ENCODE data around the gene BTRC. TPM values are rescaled to one million over a fixed set of nuclear protein-coding genes. Genes with fewer than 3 reads are reported as not detected.

Gene BTRC
- total and polyA plus RNA-seq, 7 donors: 6.1 to 19.3 (median 16.4) TPM

DNA sequence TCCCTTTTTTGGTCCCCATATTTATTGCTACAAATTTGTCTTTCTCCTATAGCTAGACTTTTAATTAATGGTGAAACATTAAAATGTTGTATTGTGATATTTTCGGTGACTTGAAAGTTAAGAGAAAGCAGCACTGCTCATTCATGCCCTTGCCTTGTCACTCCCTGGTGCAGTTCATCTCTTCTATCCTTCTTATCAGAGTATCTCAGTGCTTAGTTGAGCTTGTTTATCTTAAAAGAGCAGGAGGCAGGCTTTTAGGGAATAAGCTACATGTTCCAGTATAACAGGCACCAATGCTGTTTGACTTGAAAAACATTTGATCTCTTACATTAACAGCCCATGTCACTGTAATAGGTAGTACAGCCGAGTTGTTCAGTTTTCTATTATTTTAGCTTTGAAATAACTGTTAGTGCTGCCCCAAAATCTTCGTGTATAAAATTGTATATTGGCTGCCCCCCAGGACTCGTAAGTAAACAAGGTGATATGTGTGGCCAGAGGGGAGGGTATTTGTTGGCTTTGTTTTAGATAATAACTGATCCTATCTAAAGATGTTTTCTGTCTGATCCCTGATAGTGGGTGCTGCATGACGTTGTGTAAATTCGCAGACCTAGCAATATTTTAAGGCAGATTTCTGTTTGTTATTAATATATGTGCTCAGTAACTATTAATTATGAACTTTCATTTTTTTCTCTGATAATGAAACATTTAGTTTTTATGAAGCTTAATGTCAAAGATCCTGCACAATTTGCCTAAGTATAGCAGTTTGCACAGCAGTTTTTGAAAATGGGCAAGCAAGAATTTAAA, 96.5 kb downstream of the BTRC start:
- intact Hi-C loops (cut with DNase I): no loop called here
- no peak overlapping the region for H3K4me3 ChIP-seq
- H3K27ac ChIP-seq: no peak overlapping the region
- peaks cover 22% of the 10 kb centered on the region for H3K4me1 ChIP-seq
- H3K27me3 ChIP-seq (ENCODE audit: insufficient read depth in 3 of 3, low read length in 2 of 3): no peaks in the 10 kb centered on the region
- no peak for ATAC-seq
- no peaks in the 10 kb centered on the region for H3K9me3 ChIP-seq
- DNase-seq: no peak
- no peaks in the 10 kb centered on the region for H3K36me3 ChIP-seq (ENCODE audit: insufficient read depth in 1 of 2, low read depth in 1 of 2)
- 81 to 89% (median 83%) methylated on average over 6 of the region's 6 CpGs for WGBS, 3 donors
- TF ChIP-seq, protein P1, sequence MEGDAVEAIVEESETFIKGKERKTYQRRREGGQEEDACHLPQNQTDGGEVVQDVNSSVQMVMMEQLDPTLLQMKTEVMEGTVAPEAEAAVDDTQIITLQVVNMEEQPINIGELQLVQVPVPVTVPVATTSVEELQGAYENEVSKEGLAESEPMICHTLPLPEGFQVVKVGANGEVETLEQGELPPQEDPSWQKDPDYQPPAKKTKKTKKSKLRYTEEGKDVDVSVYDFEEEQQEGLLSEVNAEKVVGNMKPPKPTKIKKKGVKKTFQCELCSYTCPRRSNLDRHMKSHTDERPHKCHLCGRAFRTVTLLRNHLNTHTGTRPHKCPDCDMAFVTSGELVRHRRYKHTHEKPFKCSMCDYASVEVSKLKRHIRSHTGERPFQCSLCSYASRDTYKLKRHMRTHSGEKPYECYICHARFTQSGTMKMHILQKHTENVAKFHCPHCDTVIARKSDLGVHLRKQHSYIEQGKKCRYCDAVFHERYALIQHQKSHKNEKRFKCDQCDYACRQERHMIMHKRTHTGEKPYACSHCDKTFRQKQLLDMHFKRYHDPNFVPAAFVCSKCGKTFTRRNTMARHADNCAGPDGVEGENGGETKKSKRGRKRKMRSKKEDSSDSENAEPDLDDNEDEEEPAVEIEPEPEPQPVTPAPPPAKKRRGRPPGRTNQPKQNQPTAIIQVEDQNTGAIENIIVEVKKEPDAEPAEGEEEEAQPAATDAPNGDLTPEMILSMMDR (IDR thresholded peaks at IDR 0.05): no peak

DNA sequence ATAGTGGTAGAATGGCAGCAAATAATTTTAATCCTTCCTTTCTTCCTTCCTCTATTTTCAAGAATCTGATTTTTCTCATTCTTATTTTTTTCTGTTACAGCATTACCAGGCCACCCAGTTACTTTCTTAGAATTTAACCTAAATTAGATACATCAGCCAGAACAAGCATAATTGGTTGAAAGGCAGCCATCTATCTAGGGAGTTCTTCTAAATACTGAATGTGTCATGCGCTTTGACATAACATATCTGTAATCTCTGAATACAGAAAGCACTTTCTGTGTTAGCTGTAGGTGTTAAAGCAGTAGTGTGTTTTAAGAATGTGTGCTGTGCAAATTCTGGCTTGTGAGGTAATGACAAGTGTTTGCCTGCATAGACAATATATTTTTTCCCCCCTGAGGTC, 97.3 kb downstream of the BTRC start:
- H3K27me3 ChIP-seq (ENCODE audit: insufficient read depth in 3 of 3, low read length in 2 of 3): no peaks in the 10 kb centered on the region
- no peak for ATAC-seq
- H3K9me3 ChIP-seq: no peaks in the 10 kb centered on the region
- WGBS, 3 donors: 98 to 100% (median 100%) methylated on average over 1 of the region's 1 CpG
- no peak overlapping the region for H3K27ac ChIP-seq
- H3K4me3 ChIP-seq: no peak overlapping the region
- DNase-seq: no peak
- TF ChIP-seq, protein P1 (IDR thresholded peaks at IDR 0.05): no peak
- intact Hi-C loops (cut with DNase I): no loop called here
- peaks cover 20% of the 10 kb centered on the region for H3K4me1 ChIP-seq
- H3K36me3 ChIP-seq (ENCODE audit: insufficient read depth in 1 of 2, low read depth in 1 of 2): no peaks in the 10 kb centered on the region

DNA sequence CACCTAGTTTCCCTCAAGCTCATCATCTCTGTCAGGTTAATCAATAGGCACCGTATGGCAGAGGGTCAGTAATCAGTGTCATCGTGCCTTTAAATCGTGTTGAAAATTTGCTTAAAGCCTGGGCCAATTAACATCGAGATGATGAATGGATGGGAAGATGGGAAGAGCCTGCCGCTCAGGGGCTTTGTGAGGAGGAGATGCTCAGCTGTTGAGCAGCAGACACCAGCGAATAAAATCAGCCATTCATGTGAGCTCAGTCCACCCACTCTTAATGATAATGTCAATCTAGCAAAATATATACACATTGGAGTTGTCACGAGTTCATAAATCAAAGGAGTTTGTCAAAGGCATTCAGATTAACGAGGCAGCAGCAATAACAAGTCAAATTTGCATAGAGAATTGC, 97.7 kb downstream of the BTRC start:
- Histone ChIP-seq H3K4me3 (no peak overlapping the region), H3K36me3 (ENCODE audit: insufficient read depth in 1 of 2, low read depth in 1 of 2) (no peaks in the 10 kb centered on the region), H3K27ac (no peak overlapping the region), H3K4me1 (peaks cover 16% of the 10 kb centered on the region), H3K9me3 (no peaks in the 10 kb centered on the region), H3K27me3 (ENCODE audit: insufficient read depth in 3 of 3, low read length in 2 of 3) (no peaks in the 10 kb centered on the region)
- ATAC-seq: no peak
- TF ChIP-seq, protein P1 (IDR thresholded peaks at IDR 0.05): no peak
- 75 to 77% (median 77%) methylated on average over 8 of the region's 8 CpGs for WGBS, 3 donors
- intact Hi-C loops (cut with DNase I): no loop called here
- no peak for DNase-seq

DNA sequence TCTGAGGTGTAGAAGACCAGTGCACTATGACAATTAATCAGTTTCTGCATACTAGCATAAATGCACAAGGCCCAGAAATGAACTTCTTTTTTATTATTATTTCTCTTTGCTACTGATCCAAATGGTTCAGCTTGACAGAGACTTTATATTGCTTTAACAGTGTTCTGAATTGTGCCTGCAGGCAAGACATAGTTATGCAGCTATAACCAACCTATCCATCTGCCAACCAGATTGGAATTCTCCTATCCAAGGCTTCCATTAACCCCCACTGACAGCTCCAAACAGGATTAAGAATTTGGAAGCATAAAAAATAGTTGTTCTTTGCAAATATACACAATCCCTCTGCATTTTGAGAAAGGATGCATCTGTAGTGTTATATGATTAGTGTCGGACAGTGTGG, 98.2 kb downstream of the BTRC start:
- intact Hi-C loops (cut with DNase I): no loop called here
- WGBS, 3 donors: 92 to 100% (median 97%) methylated on average over 1 of the region's 1 CpG
- TF ChIP-seq, protein P1 (IDR thresholded peaks at IDR 0.05): no peak
- ATAC-seq: no peak
- Histone ChIP-seq H3K27me3 (ENCODE audit: insufficient read depth in 3 of 3, low read length in 2 of 3) (no peaks in the 10 kb centered on the region), H3K9me3 (no peaks in the 10 kb centered on the region), H3K4me3 (no peak overlapping the region), H3K36me3 (ENCODE audit: insufficient read depth in 1 of 2, low read depth in 1 of 2) (no peaks in the 10 kb centered on the region), H3K4me1 (peaks cover 15% of the 10 kb centered on the region), H3K27ac (no peak overlapping the region)
- DNase-seq: no peak

DNA sequence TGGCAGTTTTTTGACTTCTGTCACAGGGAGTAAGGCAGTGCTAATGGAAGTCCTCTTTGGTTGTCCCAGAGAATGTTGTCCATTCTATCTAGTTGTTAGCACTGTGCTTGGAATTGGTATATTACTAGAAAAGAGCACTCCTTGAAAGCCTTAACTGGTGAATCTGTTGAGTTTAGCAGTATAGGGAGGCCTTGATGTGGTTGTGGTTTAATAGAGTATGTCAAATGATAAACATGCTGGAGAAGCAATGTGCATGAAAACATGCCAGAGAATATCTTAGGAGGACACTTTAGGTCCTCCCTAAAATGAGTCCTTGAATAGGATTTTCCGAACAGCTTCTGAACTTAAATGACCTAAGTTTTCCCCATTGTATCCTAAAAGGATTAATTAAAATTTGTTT, 98.6 kb downstream of the BTRC start:
- H3K9me3 ChIP-seq: no peaks in the 10 kb centered on the region
- H3K4me3 ChIP-seq: no peak overlapping the region
- no peak overlapping the region for H3K27ac ChIP-seq
- 80 to 96% (median 91%) methylated on average over 1 of the region's 1 CpG for WGBS, 3 donors
- H3K4me1 ChIP-seq: peaks cover 12% of the 10 kb centered on the region
- intact Hi-C loops (cut with DNase I): no loop called here
- ATAC-seq: no peak
- DNase-seq: no peak
- H3K36me3 ChIP-seq (ENCODE audit: insufficient read depth in 1 of 2, low read depth in 1 of 2): no peaks in the 10 kb centered on the region
- TF ChIP-seq, protein P1 (IDR thresholded peaks at IDR 0.05): no peak
- H3K27me3 ChIP-seq (ENCODE audit: insufficient read depth in 3 of 3, low read length in 2 of 3): no peaks in the 10 kb centered on the region

All from psoas muscle (tissue), 8 donors.